ENCODE data around the gene WWP2.

Gene WWP2

DNA sequence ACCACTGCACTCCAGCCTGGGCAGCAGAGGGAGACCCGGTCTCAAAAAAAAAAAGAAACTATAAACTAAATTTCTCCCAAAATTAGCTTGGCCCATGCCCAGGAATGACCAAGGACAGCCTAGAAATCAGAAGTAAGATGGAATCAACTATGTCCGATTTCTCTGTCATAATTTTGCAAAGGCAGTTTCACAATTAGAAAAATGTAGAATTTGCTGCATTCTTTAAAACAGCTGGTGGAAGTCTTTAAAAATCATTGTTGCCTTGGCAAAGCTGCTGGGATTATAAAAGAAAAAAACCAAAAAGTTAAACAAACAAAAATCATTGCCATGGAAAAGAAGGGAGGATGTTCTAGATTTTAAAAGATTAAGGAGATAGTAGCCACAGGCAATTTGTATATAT lies 32.4 kb downstream of the WWP2 start (continued):
- TF ChIP-seq, protein P1, sequence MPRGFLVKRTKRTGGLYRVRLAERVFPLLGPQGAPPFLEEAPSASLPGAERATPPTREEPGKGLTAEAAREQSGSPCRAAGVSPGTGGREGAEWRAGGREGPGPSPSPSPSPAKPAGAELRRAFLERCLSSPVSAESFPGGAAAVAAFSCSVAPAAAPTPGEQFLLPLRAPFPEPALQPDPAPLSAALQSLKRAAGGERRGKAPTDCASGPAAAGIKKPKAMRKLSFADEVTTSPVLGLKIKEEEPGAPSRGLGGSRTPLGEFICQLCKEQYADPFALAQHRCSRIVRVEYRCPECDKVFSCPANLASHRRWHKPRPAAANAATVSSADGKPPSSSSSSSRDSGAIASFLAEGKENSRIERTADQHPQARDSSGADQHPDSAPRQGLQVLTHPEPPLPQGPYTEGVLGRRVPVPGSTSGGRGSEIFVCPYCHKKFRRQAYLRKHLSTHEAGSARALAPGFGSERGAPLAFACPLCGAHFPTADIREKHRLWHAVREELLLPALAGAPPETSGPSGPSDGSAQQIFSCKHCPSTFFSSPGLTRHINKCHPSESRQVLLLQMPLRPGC (tag by site-specific recombination; IDR thresholded peaks at IDR 0.05): no peak

DNA sequence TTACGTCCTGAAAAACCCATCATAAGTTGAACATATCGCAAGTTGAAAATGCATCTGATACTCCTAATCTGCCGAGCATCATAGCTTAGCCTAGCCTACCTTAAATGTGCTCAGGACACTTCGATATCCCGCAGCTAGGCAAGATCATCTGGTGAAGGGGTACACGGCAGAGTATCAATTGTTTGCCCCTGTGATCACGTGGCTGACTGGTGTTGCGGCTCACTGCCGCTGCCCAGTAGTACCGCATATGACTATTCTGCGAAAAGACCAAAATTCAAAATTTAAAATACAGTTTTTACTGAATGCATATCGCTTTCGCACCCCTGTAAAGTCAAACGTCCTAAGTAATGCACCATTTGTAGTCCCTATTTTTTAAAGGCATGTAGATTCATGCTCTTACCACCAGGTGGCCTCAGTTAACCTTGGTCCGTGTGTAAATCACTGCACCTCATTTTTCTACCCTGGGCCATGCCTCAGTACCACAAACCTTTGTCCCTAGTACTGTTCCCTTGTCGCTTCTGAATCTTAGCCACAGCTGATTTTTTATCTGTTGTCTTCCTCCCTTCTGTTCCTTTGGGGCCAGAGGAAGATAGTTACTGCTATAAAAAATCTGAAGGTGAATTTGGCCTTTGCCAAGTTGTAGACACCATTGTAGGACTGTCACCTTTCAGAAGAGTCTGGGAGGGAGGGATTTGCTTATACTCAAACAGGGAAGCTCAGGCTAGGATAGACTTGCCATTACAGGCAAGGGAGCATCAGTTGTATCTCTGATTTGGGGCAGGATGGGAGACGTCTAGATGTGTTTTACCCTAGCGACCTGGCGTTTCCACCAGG lies 34.4 kb downstream of the WWP2 start:
- Histone ChIP-seq H3K9me3 (ENCODE audit: control insufficient read depth, insufficient read depth, low read depth, low read length) (no peaks in the 10 kb centered on the region), H3K27ac (ENCODE audit: extremely low read depth, low read depth, low read length) (no peak overlapping the region), H3K4me1 (ENCODE audit: control insufficient read depth, insufficient read depth, low read length) (no peaks in the 10 kb centered on the region), H3K36me3 (ENCODE audit: control insufficient read depth in 2 of 2, insufficient read depth in 1 of 2, low read length in 2 of 2) (peaks cover 0 to 18% of the 10 kb centered on the region in 2 experiments; a peak in 2 of 3 replicates), H3K4me3 (ENCODE audit: low read depth, low read length) (no peak overlapping the region)
- ChIA-PET POLR2A (no interaction called here), CTCF (interaction anchor here (0.5 to 6.5 kb wide), 22 partner anchors 9 to 857 kb away, joined by 3 to 81 read pairs (median 3); no protein-coding TSS in a partner anchor)
- TF ChIP-seq ZNF202 (tag by site-specific recombination; IDR thresholded peaks at IDR 0.05; ENCODE audit: borderline replicate concordance) (no peak), GFI1B (tag by site-specific recombination; IDR thresholded peaks at IDR 0.05) (peak; percentile 97), ZNF654 (tag by site-specific recombination; IDR thresholded peaks at IDR 0.05; ENCODE audit: low read depth) (peak; percentile 79), ZNF155 (tag by site-specific recombination; IDR thresholded peaks at IDR 0.05) (no peak), KLF16 (tag by site-specific recombination; IDR thresholded peaks at IDR 0.05) (no peak), ZNF391 (tag by site-specific recombination; IDR thresholded peaks at IDR 0.05; ENCODE audit: borderline replicate concordance, low read depth) (peak; percentile 65; the same call in 1 of the 2 replicates), ZNF510 (tag by site-specific recombination; IDR thresholded peaks at IDR 0.05; ENCODE audit: insufficient replicate concordance) (no peak), BCL11A (tag by site-specific recombination; IDR thresholded peaks at IDR 0.05; ENCODE audit: low read depth) (no peak), ZNF530 (tag by site-specific recombination; IDR thresholded peaks at IDR 0.05; ENCODE audit: low read depth) (no peak), KLF8 (tag by site-specific recombination; IDR thresholded peaks at IDR 0.05) (no peak), ZNF747 (tag by site-specific recombination; IDR thresholded peaks at IDR 0.05) (no peak), HOXA7 (CRISPR knock-in tag; IDR thresholded peaks at IDR 0.05; ENCODE audit: borderline replicate concordance) (no peak), ZFP41 (tag by site-specific recombination; IDR thresholded peaks at IDR 0.05; ENCODE audit: borderline replicate concordance) (no peak), ZNF404 (tag by site-specific recombination; IDR thresholded peaks at IDR 0.05) (no peak), GLI2 (tag by site-specific recombination; IDR thresholded peaks at IDR 0.05; ENCODE audit: borderline replicate concordance, low read depth) (no peak)
- TF ChIP-seq, protein P2, sequence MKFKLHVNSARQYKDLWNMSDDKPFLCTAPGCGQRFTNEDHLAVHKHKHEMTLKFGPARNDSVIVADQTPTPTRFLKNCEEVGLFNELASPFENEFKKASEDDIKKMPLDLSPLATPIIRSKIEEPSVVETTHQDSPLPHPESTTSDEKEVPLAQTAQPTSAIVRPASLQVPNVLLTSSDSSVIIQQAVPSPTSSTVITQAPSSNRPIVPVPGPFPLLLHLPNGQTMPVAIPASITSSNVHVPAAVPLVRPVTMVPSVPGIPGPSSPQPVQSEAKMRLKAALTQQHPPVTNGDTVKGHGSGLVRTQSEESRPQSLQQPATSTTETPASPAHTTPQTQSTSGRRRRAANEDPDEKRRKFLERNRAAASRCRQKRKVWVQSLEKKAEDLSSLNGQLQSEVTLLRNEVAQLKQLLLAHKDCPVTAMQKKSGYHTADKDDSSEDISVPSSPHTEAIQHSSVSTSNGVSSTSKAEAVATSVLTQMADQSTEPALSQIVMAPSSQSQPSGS (tag by site-specific recombination; IDR thresholded peaks at IDR 0.05; ENCODE audit: low read depth): no peak
- TF ChIP-seq, protein P3, sequence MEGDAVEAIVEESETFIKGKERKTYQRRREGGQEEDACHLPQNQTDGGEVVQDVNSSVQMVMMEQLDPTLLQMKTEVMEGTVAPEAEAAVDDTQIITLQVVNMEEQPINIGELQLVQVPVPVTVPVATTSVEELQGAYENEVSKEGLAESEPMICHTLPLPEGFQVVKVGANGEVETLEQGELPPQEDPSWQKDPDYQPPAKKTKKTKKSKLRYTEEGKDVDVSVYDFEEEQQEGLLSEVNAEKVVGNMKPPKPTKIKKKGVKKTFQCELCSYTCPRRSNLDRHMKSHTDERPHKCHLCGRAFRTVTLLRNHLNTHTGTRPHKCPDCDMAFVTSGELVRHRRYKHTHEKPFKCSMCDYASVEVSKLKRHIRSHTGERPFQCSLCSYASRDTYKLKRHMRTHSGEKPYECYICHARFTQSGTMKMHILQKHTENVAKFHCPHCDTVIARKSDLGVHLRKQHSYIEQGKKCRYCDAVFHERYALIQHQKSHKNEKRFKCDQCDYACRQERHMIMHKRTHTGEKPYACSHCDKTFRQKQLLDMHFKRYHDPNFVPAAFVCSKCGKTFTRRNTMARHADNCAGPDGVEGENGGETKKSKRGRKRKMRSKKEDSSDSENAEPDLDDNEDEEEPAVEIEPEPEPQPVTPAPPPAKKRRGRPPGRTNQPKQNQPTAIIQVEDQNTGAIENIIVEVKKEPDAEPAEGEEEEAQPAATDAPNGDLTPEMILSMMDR (tag by site-specific recombination; IDR thresholded peaks at IDR 0.05): peak; percentile 67; the same call in 1 of the 2 replicates
- TF ChIP-seq, protein P4, sequence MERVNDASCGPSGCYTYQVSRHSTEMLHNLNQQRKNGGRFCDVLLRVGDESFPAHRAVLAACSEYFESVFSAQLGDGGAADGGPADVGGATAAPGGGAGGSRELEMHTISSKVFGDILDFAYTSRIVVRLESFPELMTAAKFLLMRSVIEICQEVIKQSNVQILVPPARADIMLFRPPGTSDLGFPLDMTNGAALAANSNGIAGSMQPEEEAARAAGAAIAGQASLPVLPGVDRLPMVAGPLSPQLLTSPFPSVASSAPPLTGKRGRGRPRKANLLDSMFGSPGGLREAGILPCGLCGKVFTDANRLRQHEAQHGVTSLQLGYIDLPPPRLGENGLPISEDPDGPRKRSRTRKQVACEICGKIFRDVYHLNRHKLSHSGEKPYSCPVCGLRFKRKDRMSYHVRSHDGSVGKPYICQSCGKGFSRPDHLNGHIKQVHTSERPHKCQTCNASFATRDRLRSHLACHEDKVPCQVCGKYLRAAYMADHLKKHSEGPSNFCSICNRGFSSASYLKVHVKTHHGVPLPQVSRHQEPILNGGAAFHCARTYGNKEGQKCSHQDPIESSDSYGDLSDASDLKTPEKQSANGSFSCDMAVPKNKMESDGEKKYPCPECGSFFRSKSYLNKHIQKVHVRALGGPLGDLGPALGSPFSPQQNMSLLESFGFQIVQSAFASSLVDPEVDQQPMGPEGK (tag by site-specific recombination; IDR thresholded peaks at IDR 0.05): no peak
- TF ChIP-seq, protein P5, sequence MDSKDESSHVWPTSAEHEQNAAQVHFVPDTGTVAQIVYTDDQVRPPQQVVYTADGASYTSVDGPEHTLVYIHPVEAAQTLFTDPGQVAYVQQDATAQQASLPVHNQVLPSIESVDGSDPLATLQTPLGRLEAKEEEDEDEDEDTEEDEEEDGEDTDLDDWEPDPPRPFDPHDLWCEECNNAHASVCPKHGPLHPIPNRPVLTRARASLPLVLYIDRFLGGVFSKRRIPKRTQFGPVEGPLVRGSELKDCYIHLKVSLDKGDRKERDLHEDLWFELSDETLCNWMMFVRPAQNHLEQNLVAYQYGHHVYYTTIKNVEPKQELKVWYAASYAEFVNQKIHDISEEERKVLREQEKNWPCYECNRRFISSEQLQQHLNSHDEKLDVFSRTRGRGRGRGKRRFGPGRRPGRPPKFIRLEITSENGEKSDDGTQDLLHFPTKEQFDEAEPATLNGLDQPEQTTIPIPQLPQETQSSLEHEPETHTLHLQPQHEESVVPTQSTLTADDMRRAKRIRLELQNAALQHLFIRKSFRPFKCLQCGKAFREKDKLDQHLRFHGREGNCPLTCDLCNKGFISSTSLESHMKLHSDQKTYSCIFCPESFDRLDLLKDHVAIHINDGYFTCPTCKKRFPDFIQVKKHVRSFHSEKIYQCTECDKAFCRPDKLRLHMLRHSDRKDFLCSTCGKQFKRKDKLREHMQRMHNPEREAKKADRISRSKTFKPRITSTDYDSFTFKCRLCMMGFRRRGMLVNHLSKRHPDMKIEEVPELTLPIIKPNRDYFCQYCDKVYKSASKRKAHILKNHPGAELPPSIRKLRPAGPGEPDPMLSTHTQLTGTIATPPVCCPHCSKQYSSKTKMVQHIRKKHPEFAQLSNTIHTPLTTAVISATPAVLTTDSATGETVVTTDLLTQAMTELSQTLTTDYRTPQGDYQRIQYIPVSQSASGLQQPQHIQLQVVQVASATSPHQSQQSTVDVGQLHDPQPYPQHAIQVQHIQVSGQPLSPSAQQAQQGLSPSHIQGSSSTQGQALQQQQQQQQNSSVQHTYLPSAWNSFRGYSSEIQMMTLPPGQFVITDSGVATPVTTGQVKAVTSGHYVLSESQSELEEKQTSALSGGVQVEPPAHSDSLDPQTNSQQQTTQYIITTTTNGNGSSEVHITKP (tag by site-specific recombination; IDR thresholded peaks at IDR 0.05): peak; percentile 99
- TF ChIP-seq, protein P6, sequence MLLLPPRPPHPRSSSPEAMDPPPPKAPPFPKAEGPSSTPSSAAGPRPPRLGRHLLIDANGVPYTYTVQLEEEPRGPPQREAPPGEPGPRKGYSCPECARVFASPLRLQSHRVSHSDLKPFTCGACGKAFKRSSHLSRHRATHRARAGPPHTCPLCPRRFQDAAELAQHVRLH (tag by site-specific recombination; IDR thresholded peaks at IDR 0.05): no peak

Data from HEK293 (cell line).